ENCODE data around the gene FYB1.

DNA sequence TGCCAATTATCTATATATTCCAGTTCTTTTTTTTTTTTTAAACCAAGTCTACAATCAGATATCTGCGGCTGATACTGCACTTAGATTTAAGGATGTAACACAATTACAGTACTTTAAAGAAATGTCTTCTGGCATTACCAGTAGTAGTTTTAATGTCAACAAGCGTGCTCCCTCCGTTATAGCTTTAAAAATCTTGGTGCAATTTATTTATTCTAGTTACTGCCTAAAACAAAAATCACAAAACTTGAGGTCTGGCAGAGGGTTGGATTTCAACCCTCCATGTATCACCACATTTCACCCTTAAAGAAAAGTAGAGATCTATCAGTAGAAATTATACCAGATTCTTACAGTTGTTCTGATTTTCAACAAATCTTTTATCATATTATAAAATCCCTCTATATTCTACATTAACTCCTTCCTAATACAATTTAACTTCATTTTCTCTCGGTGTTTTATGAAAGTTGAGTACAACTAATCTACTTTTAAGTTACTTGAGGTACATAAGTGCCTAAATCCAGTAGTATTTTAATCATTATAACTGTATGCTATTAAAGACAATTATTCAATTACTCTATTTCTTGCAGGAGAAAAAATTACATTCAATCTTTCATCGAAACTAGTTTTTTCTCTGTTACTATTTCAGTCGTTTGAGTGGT lies 143.1 kb downstream of the FYB1 start:
- TF ChIP-seq, protein P1, sequence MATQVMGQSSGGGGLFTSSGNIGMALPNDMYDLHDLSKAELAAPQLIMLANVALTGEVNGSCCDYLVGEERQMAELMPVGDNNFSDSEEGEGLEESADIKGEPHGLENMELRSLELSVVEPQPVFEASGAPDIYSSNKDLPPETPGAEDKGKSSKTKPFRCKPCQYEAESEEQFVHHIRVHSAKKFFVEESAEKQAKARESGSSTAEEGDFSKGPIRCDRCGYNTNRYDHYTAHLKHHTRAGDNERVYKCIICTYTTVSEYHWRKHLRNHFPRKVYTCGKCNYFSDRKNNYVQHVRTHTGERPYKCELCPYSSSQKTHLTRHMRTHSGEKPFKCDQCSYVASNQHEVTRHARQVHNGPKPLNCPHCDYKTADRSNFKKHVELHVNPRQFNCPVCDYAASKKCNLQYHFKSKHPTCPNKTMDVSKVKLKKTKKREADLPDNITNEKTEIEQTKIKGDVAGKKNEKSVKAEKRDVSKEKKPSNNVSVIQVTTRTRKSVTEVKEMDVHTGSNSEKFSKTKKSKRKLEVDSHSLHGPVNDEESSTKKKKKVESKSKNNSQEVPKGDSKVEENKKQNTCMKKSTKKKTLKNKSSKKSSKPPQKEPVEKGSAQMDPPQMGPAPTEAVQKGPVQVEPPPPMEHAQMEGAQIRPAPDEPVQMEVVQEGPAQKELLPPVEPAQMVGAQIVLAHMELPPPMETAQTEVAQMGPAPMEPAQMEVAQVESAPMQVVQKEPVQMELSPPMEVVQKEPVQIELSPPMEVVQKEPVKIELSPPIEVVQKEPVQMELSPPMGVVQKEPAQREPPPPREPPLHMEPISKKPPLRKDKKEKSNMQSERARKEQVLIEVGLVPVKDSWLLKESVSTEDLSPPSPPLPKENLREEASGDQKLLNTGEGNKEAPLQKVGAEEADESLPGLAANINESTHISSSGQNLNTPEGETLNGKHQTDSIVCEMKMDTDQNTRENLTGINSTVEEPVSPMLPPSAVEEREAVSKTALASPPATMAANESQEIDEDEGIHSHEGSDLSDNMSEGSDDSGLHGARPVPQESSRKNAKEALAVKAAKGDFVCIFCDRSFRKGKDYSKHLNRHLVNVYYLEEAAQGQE (IDR thresholded peaks at IDR 0.05; ENCODE audit: insufficient replicate concordance, low read depth), result no peak
- TF ChIP-seq, protein P2, sequence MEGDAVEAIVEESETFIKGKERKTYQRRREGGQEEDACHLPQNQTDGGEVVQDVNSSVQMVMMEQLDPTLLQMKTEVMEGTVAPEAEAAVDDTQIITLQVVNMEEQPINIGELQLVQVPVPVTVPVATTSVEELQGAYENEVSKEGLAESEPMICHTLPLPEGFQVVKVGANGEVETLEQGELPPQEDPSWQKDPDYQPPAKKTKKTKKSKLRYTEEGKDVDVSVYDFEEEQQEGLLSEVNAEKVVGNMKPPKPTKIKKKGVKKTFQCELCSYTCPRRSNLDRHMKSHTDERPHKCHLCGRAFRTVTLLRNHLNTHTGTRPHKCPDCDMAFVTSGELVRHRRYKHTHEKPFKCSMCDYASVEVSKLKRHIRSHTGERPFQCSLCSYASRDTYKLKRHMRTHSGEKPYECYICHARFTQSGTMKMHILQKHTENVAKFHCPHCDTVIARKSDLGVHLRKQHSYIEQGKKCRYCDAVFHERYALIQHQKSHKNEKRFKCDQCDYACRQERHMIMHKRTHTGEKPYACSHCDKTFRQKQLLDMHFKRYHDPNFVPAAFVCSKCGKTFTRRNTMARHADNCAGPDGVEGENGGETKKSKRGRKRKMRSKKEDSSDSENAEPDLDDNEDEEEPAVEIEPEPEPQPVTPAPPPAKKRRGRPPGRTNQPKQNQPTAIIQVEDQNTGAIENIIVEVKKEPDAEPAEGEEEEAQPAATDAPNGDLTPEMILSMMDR (IDR thresholded peaks at IDR 0.05; ENCODE audit: insufficient read depth, low read length), result no peak
- no peak for TF ChIP-seq GABPA (IDR thresholded peaks at IDR 0.05; ENCODE audit: low read depth)
- no peak for TF ChIP-seq POLR2AphosphoS5 (IDR thresholded peaks at IDR 0.05; ENCODE audit: low read depth)

Data from HL-60 (cell line).